Glutamatergic neuron (in vitro differentiated cells): ENCODE results near the gene HIVEP3. TPM values are rescaled to one million over a fixed set of nuclear protein-coding genes. Genes with fewer than 3 reads are reported as not detected.

Source experiments
- DNase-seq: peaks from one replicate; pipeline ENCODE4 v3.0.0; 2022
- H3K27ac Mint-ChIP-seq: one replicate; pipeline ENCODE4 v1.8.0; 2020; ENCODE audit warnings: mild to moderate bottlenecking, mixed read lengths, inconsistent platforms; ENCODE audit not compliant: unreplicated experiment
- H3K27me3 Mint-ChIP-seq: one replicate; pipeline ENCODE4 v1.8.0; 2020; ENCODE audit warnings: mild to moderate bottlenecking, moderate library complexity, mixed read lengths, inconsistent platforms; ENCODE audit not compliant: unreplicated experiment
- H3K36me3 Mint-ChIP-seq: one replicate; pipeline ENCODE4 v1.8.0; 2020; ENCODE audit warnings: mild to moderate bottlenecking, mixed read lengths, inconsistent platforms; ENCODE audit not compliant: unreplicated experiment
- H3K4me1 Mint-ChIP-seq: one replicate; pipeline ENCODE4 v1.8.0; 2020; ENCODE audit warnings: mild to moderate bottlenecking, low read depth, mixed read lengths, inconsistent platforms; ENCODE audit not compliant: unreplicated experiment
- H3K4me3 Mint-ChIP-seq: one replicate; pipeline ENCODE4 v1.8.0; 2020; ENCODE audit warnings: mild to moderate bottlenecking, mixed read lengths, inconsistent platforms; ENCODE audit not compliant: unreplicated experiment
- H3K9me3 Mint-ChIP-seq: one replicate; pipeline ENCODE4 v1.8.0; 2020; ENCODE audit warnings: mild to moderate bottlenecking, moderate library complexity, mixed read lengths, inconsistent platforms; ENCODE audit not compliant: unreplicated experiment
- CTCF ChIP-seq: fragments of 200-600 bp; sonication (generic); IDR thresholded peaks from one replicate; pipeline ENCODE4 v1.5.0; 2021; ENCODE audit not compliant: partially characterized antibody, unreplicated experiment
- total RNA-seq: library from RNA; stranded (reverse); fragmentation: NEBNext Ultra II Directional; extraction: Animal tissue kit (Norgen Biotek cat#: 25700); gene quantifications from one replicate; pipeline ENCODE4 v1.2.1, GENCODE V29; 2021; ENCODE audit not compliant: unreplicated experiment

Gene HIVEP3
- total RNA-seq, 1 donor from 2014 or later = 15.1 TPM

DNA sequence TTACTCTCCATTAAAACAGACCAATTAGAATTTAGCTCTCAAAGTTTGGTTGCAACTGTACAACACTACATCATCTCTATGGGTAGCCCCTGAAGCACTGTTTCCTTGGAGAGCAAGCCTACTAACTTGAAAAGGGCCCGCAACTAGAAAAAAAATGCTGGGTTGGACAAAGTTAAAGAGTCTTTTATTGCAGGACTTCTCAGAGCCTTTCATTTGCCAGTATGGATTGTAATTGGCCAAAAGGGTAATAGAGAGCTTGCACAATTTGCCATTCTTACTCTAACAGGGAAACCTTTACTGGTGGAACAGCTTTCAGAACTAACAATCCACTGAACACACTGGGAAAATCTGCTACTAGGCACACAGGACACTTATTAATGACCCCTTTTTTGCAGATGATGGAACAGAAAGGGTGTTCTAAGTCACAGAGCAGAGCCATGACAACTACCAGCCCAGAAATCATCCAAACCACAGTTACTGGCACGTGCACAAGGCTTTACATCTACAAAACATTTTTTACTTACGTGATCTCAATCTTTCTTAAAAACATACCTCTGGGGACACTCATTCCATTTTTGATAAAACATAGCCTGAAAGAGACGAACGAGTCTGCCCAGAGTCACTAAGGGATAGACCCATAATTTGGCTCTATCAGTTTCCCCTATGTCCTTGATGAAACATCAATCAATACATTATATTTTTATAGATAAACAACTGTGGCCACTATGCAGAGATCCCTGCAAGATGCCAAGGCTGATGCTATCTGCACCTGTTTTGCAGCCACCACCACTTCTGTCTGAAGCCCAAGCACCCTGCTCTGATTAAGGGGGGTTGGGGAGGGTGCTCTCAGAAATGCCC, 257.9 kb downstream of the HIVEP3 start:
- H3K4me3 Mint-ChIP-seq = peak overlapping the region; percentile 89
- H3K36me3 Mint-ChIP-seq = no peaks in the 10 kb centered on the region
- H3K4me1 Mint-ChIP-seq = peaks cover 56% of the 10 kb centered on the region
- H3K27me3 Mint-ChIP-seq = peaks cover 18% of the 10 kb centered on the region
- H3K27ac Mint-ChIP-seq = no peak overlapping the region
- no peak for TF ChIP-seq CTCF
- peaks cover 8% of the 10 kb centered on the region for H3K9me3 Mint-ChIP-seq
- DNase-seq = no peak

DNA sequence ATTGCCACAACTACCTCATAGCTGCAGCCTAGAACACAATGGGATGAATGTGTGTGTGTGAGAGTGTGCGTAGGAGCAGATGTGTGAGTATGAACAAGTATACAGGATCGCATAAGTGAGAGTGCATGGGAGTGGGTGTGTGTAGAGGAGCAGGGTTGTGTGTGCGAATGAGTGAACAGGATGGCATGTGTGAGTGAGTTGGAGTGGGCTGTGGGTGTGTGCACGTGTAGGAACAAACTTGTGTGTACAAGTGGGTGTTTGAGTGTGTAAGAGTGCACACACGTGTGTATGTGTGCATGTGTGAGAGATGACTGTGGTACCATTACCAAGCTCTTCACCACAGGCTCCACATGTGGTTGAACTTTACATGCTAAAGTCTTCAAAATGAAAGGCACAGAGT, 258.8 kb downstream of the HIVEP3 start:
- H3K36me3 Mint-ChIP-seq = no peaks in the 10 kb centered on the region
- peak overlapping the region; percentile 18 for H3K27ac Mint-ChIP-seq
- peaks cover 12% of the 10 kb centered on the region for H3K9me3 Mint-ChIP-seq
- H3K4me3 Mint-ChIP-seq = peak overlapping the region; percentile 89
- H3K27me3 Mint-ChIP-seq = peaks cover 18% of the 10 kb centered on the region
- no peak for TF ChIP-seq CTCF
- H3K4me1 Mint-ChIP-seq = peaks cover 56% of the 10 kb centered on the region
- no peak for DNase-seq

DNA sequence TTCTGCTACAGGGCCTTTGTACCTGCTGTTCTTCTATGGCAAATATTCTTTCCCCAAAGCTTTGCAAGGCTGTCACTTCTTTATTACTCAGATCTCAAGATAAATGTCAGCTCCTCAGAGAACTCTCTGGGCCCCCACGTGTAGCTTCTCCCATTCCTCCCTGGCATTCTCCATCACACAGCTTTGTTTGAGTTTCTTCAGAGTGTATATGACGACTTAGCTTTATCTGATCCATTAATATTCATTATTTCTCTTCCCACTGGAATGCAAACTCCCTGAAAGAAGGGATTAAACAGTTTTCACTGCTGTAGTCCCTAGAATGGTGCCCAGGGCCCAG, 259.6 kb downstream of the HIVEP3 start:
- TF ChIP-seq CTCF = no peak
- Mint-ChIP-seq H3K9me3 (peaks cover 10% of the 10 kb centered on the region), H3K27me3 (peaks cover 15% of the 10 kb centered on the region), H3K4me1 (peaks cover 52% of the 10 kb centered on the region), H3K4me3 (peak overlapping the region; percentile 89), H3K36me3 (no peaks in the 10 kb centered on the region), H3K27ac (peak overlapping the region; percentile 76)
- DNase-seq = no peak

DNA sequence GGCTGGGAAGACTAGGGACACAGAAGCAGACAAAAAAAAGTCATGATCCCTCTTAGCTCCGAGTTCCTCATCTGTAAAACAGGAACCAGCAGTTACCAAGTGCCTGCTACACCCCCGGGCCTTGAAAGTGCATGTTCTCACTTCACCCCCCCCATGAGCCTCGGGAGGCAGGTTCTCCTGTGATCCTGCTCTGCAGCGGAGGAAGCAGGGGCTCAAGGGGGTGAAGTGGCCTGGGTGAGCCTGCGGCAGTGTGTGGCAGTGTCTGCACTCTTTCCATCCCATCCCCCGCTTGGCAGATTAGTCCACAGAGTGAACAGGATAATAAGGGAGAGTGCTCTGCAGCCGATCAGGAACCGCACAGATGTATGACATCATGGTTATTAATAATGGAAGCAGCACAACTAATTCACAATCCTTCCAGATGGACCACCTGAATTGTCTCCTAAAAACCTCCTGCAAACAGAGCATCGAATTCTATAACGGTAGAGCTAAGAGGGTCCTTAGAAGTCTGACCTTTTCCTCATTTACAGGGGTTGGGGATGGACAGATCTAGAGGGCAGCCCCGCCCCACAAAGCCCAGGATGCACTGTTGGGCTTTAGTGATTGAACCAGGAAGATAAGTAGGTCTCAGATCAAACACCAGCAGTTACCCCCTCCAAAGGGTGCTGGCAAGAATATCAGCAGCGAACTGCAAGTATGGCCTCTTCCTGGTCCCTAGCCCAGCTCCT, 260.1 kb downstream of the HIVEP3 start:
- H3K9me3 Mint-ChIP-seq = peaks cover 10% of the 10 kb centered on the region
- H3K4me3 Mint-ChIP-seq = peak overlapping the region; percentile 67
- H3K27ac Mint-ChIP-seq = peak overlapping the region; percentile 76
- peaks cover 13% of the 10 kb centered on the region for H3K27me3 Mint-ChIP-seq
- no peaks in the 10 kb centered on the region for H3K36me3 Mint-ChIP-seq
- no peak for TF ChIP-seq CTCF
- DNase-seq = peak; percentile 64
- H3K4me1 Mint-ChIP-seq = peaks cover 50% of the 10 kb centered on the region
